DMS 273 (cell line): Measurements from ENCODE around the gene SLC35B4.

Experiments used
- DNase-seq: peaks from one replicate; lab custom pipeline; 2025; ENCODE audit not compliant: unreplicated experiment; lab: John Stamatoyannopoulos, UW

Gene SLC35B4

DNA sequence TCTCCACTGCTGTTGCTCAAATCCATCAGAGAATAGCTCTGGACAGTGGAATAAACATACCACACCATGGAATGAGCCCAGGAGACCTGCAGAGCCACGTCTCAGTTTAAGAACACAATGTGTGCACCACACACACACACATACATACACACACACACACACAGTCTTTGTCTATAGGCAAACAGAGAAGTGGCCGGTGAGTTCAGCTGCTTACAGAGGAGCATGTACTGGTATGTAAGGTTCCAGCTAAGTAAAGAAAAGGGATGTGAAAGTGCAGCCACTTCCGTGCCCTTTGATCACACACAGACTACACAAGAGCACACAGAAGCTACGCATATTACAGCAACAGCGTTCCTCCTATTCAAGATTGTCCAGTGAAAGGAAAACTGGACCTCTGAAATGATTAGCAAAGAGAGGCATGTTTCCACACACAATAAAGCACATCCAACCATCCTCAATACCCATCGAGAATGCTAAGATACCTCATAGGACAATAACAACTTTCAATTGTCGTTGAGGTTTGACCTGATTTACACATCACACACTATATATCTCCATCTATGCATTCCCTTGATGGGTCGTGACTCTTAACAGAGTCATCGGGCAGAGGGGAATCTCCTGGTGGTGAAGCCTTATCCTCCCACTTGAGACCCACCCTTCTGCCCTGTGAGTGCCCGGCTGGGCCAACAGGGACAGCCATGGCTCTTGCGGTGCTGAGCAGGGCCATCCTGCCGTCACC lies 23.6 kb downstream of the SLC35B4 start:
- DNase-seq: no peak

- DNase-seq: no peak
Observed at GRCh38 chr7:134290286-134290685, 26.4 kb downstream of the SLC35B4 start.

DNA sequence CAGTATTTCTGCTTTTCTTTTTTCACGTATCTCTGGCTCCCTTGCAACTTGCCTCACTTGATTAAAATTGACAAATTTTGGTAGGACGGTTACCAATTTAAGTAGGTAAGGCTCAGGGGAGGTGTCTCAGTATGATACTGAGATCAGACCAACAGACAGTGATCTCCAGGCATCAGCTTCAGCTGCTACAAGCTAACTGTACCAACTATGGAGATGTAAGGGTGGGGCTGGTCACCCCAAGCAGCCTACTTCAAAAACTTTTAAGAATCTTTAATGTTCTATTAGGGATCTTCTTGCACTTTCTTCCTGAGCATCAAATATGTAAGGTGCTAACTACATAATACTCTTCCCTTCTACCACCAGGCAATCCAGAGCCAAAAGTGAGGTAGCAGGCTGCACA lies 26.9 kb downstream of the SLC35B4 start:
- no peak for DNase-seq

- DNase-seq: no peak
Observed at GRCh38 chr7:134289423-134289822, 27.3 kb downstream of the SLC35B4 start.

- no peak for DNase-seq
Observed at GRCh38 chr7:134287916-134288659, 28.6 kb downstream of the SLC35B4 start.

DNA sequence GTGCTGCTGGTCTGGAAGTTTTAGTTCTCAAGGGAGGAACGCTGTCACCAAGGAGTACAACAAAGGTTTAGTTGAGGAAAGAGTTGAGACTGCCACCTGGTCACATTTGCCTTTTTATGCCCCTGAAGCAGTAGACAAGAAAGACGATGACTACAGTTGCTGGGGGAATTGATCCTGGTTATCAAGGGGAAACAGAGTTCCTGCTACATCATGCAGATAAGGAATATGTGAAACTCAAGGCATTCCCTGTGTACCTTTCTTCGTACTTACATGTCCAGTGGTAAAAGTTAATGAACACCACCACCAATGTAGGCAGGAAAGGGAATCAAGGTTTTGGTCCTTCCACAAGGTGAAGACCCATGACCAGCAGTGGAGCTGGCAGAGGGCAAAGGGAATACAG lies 31.8 kb downstream of the SLC35B4 start:
- DNase-seq: no peak

DNA sequence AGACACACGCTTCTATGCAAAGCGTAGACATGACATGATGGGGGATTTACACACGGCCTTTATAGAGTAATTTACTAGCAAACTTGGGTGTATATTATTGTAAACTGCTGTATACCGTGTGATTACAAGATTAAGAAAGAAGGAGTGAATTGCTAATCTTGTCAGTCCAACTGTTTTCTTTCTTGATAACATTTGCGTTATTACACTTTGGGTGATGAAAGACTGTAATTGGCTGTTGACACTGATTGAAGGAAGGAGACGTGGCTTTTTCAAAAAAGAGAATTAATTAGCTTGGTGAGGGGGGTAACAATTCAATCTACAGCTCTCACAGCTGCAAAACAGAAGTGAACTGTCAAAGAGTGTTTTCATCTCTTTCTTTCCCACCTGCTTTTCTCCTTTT lies 32.7 kb downstream of the SLC35B4 start:
- DNase-seq: peak; percentile 54

DNA sequence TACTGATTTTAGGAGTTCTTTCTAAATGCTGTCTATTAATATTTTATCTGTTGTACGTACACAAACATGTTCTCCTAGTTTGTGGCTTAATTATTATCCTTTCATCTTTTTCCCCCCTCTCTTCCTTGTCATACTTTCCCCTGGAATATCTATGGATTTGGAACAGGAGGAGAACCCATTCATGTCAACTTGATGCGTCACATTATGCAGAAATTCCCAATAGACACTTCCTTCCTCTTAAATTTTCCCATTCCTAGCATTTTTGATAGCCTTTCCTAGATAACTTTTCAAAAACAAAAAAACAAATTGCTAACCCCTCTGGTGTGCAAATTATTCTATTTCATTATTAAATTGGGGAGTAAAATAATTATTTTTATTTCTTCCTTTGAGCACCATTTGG lies 36.2 kb downstream of the SLC35B4 start:
- DNase-seq: no peak

DNA sequence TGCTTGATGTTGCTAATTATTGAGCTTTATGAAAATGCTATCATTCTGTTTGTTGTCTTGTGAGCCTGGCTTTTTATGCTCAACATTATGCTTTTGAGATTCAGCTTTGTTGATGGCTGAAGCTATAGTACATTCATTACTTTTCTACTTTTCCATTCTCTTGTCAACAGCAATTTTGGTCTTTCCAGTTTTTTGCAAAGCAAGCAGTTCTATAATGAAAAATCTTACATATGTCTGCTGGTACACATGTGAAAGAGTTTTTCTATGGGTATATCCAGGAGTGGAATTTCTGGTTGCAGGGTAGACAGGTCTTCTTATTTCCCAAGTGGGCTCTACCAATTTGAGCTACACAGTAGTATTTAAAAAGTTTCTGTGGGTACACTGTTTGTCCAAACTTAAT lies 36.8 kb downstream of the SLC35B4 start:
- DNase-seq: no peak

DNA sequence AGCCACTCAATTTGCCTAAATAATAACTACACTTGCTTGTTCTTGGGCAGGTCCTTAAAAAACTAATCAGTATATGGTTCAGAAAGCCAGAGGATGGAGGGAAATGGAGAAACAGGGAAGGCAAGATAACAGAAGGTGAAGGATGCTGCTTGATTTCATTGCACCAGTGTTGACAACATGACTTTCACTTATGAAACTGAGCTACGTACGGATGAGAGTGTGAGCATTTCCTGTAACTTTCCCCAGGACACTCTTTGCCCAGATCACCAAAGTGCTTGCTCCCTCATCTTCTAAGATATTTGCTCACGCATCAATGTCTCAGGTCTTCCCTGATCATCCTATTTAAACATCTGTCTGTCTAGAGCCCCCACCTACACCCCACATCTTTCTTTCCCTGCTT lies 37.4 kb downstream of the SLC35B4 start:
- no peak for DNase-seq

- no peak for DNase-seq
Observed at GRCh38 chr7:134278502-134279153, 38.1 kb downstream of the SLC35B4 start.

DNA sequence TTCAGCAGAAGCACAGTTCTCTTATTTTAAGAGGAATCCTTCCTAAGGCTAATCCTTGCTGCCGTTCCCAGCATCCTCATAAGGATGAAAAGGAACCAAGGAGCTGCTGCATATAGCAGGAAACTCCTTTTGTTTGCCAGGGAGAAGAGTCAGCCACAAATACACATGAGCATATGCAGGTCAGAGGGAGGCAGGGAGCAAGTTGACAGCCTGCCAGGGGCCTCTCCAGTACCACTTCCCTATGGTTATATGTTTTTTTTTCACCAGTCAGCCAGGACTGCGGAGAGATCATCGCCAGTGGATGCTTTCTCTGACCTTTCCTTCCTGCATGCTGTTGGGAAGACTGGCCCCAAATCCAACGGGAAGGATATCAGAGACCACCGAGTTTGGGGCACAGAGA lies 39.8 kb downstream of the SLC35B4 start:
- peak; percentile 37 for DNase-seq

- no peak for DNase-seq
Observed at GRCh38 chr7:134262322-134262721, 54.4 kb downstream of the SLC35B4 start.

GRCh38 chr7:134255814-134256213 lies 60.9 kb downstream of the SLC35B4 start:
- DNase-seq: peak; percentile 97

DNA sequence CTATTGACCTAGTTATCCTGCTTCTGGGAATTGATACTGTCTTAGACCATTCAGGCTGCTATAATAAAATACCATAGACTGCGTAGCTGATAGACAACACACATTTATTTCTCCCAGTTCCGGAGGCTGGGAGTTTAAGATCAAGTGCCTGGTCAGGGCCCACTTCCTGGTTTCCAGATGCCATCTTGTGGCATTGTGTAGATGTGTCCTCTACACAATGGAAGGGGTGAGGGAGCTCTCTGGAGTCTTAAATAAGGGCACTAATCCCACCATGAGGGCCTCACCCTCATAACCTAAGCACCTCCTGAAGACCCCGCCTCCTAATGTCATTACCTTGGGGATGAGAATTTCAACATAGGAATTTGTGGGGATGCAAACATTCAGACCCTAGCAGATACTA lies 62.4 kb downstream of the SLC35B4 start:
- peak; percentile 70 for DNase-seq

DNA sequence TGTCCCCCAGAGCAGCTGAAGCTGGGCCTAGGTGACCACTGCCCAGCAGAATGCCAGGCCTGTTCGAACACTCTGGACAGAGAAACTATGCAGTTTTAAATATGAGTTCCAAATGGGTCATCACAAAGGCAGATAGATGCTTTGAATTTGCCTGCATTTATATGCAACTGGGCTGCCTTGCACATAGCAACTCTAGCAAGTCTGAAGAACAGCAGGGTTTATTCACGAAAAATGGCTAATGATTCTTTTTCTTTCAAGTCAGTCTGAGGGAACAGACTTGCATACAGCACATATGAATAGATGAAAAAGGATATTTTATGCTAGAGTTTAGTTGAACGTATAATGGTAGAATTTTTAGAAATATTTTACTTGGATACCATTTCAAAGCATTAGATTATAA lies 68.5 kb downstream of the SLC35B4 start:
- no peak for DNase-seq

GRCh38 chr7:134246761-134247160 lies 70.0 kb downstream of the SLC35B4 start:
- DNase-seq: no peak

GRCh38 chr7:134246347-134246746 lies 70.4 kb downstream of the SLC35B4 start:
- no peak for DNase-seq

- no peak for DNase-seq
Observed at GRCh38 chr7:134245253-134245652, 71.5 kb downstream of the SLC35B4 start.
